ENCODE results near the gene TIMP2. TPM values are rescaled to one million over a fixed set of nuclear protein-coding genes. Genes with fewer than 3 reads are reported as not detected.

TIMP2 gene
- total RNA-seq, 1 experiment from 2014 or later, result 60.5 TPM

DNA sequence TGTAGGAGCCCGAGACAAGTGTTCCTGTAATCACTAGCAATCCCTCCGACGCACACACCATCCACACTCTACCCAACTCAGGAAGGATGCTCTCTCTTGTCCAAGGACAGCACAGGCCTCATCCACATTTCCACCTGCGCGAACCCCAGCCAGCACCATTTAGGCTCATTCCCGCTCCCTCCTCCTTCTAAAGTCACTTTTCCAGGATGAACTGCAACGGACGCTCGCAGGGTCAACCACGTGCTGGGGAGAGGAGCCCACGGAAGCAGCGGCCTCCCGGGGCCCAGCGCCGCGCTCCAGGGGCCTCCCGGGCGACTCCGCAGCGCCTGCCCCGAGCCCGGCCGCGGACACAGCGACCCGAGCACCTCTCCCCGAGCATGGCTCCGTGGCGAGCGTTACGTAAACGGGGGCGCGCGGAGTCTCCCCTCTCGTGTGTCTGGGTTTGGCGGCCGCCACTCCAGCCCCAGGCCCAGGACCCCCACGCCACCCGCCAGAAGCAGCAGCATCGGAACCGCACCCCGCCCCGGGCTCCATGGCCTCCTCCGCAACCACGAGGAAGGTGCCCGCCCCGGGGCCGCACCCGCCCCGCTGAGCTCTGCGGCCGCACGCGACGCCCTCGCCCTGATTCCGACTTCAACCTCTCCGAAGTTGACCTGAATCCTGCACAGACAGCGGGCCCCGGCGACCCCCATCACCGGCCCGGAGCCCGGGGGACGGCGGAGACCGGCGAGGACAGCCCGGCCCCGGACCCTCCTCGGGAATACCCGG lies 85.2 kb downstream of the TIMP2 start:
- Histone ChIP-seq H3K4me3 (ENCODE audit: low read depth, low read length, poor library complexity, severe bottlenecking) (peak overlapping the region; percentile 81), H3K36me3 (ENCODE audit: insufficient read depth, low read length, poor library complexity, severe bottlenecking) (peaks cover 35% of the 10 kb centered on the region), H3K27me3 (replicated peaks; ENCODE audit: insufficient read depth, low read depth, low read length, poor library complexity) (no peaks in the 10 kb centered on the region), H3K27ac (ENCODE audit: low read depth, low read length, poor library complexity, severe bottlenecking) (peak overlapping the region; percentile 96), H3K9me3 (ENCODE audit: low read depth, low read length, poor library complexity, severe bottlenecking) (no peaks in the 10 kb centered on the region), H3K4me1 (ENCODE audit: insufficient read depth, low read length, poor library complexity, severe bottlenecking) (no peaks in the 10 kb centered on the region)
- intact Hi-C loops (cut with micrococcal nuclease; ENCODE audit: unreplicated experiment), result no loop called here
- POLR2A ChIA-PET (ENCODE audit: low non-redundant PET), result no interaction called here
- CTCF ChIA-PET, result no interaction called here
- TF ChIP-seq EZH2 (IDR thresholded peaks at IDR 0.05; ENCODE audit: borderline replicate concordance, low read depth, low read length, poor library complexity, severe bottlenecking), result no peak
- TF ChIP-seq CTCF (conservative IDR thresholded peaks at IDR 0.05; ENCODE audit: low read depth, low read length), result no peak
- DNase-seq (ENCODE audit: low spot score), result peak; percentile 27
- no TSS peak for BruUV-seq (replicated peaks)

- intact Hi-C loops (cut with micrococcal nuclease; ENCODE audit: unreplicated experiment), result no loop called here
- POLR2A ChIA-PET (ENCODE audit: low non-redundant PET), result no interaction called here
Measured at GRCh38 chr17:78839235-78839761, 85.9 kb downstream of the TIMP2 start.

DNA sequence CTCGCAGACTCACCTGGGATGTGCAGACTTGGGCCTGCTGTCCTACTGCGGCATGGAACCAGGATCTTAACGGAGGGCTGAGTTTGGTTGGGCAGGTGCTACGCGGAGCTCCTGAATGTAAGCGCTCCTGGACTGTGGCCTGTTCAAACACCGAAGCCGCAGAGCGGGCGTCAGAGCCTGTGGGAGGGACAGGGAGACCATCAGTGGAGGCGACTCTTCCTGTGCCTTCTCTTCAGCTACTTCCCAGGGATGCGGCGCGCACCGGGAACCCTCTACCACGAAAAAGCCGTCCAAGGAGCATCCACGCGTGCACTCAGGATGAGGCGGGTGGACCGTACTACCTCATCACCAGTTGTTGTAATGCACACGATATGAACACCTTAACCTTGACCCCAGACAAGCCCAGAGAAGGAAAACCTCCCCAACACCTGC lies 86.6 kb downstream of the TIMP2 start:
- no peak for TF ChIP-seq EZH2 (IDR thresholded peaks at IDR 0.05; ENCODE audit: borderline replicate concordance, low read depth, low read length, poor library complexity, severe bottlenecking)
- no peak for TF ChIP-seq CTCF (conservative IDR thresholded peaks at IDR 0.05; ENCODE audit: low read depth, low read length)
- ChIA-PET CTCF (no interaction called here), POLR2A (ENCODE audit: low non-redundant PET) (no interaction called here)
- BruUV-seq (replicated peaks), result no TSS peak
- Histone ChIP-seq H3K36me3 (ENCODE audit: insufficient read depth, low read length, poor library complexity, severe bottlenecking) (peaks cover 48% of the 10 kb centered on the region), H3K4me3 (ENCODE audit: low read depth, low read length, poor library complexity, severe bottlenecking) (no peak overlapping the region), H3K4me1 (ENCODE audit: insufficient read depth, low read length, poor library complexity, severe bottlenecking) (no peaks in the 10 kb centered on the region), H3K9me3 (ENCODE audit: low read depth, low read length, poor library complexity, severe bottlenecking) (no peaks in the 10 kb centered on the region), H3K27me3 (replicated peaks; ENCODE audit: insufficient read depth, low read depth, low read length, poor library complexity) (no peaks in the 10 kb centered on the region), H3K27ac (ENCODE audit: low read depth, low read length, poor library complexity, severe bottlenecking) (no peak overlapping the region)
- intact Hi-C loops (cut with micrococcal nuclease; ENCODE audit: unreplicated experiment), result no loop called here
- DNase-seq (ENCODE audit: low spot score), result no peak

More at GRCh38 chr17:78839235-78839761, 85.9 kb downstream of the TIMP2 start:
- H3K4me1 ChIP-seq (ENCODE audit: insufficient read depth, low read length, poor library complexity, severe bottlenecking), result no peaks in the 10 kb centered on the region
- CTCF ChIA-PET, result no interaction called here
- no peaks in the 10 kb centered on the region for H3K9me3 ChIP-seq (ENCODE audit: low read depth, low read length, poor library complexity, severe bottlenecking)
- H3K36me3 ChIP-seq (ENCODE audit: insufficient read depth, low read length, poor library complexity, severe bottlenecking), result peaks cover 41% of the 10 kb centered on the region
- TF ChIP-seq EZH2 (IDR thresholded peaks at IDR 0.05; ENCODE audit: borderline replicate concordance, low read depth, low read length, poor library complexity, severe bottlenecking) (no peak), CTCF (conservative IDR thresholded peaks at IDR 0.05; ENCODE audit: low read depth, low read length) (no peak)
- BruUV-seq (replicated peaks), result TSS peak; percentile 29
- peak overlapping the region; percentile 96 for H3K27ac ChIP-seq (ENCODE audit: low read depth, low read length, poor library complexity, severe bottlenecking)
- H3K27me3 ChIP-seq (replicated peaks; ENCODE audit: insufficient read depth, low read depth, low read length, poor library complexity), result no peaks in the 10 kb centered on the region
- peak overlapping the region; percentile 81 for H3K4me3 ChIP-seq (ENCODE audit: low read depth, low read length, poor library complexity, severe bottlenecking)
- no peak for DNase-seq (ENCODE audit: low spot score)

Data from A673 (cell line).